HCT116 (cell line): ENCODE data around the gene FAM193B. TPM values are rescaled to one million over a fixed set of nuclear protein-coding genes. Genes with fewer than 3 reads are reported as not detected.

Source experiments
- ATAC-seq: fragments of 200-7000 bp; cut with Tn5 transposase; 2 replicates; pipeline ENCODE4 v1.9.1; 2020; ENCODE audit warnings: mild to moderate bottlenecking, moderate library complexity
- BruUV-seq: library from RNA; stranded (reverse); fragments of 400-500 nt; replicated peaks from 2 replicates; lab custom pipeline; 2021; lab: Mats Ljungman, UMichigan
- CTCF ChIA-PET: fragments of 300-600 bp; sonication (Branson Sonifier 250); formaldehyde crosslinking; loops from one replicate; lab custom pipeline; 2021; ENCODE audit warnings: antibody characterized with exemption; lab: Charles Lee
- POLR2A ChIA-PET: fragments of 300-600, 350-600 bp; sonication (Branson Sonifier 250); formaldehyde crosslinking; loops from one replicate; lab custom pipeline; 2021; ENCODE audit warnings: antibody characterized with exemption; lab: Charles Lee
- RAD21 ChIA-PET, 2 experiments: fragments of 300-600 bp; sonication (Branson Sonifier 250); formaldehyde crosslinking; loops; one replicate each; lab custom pipeline; 2023; ENCODE audit warnings: low total read pairs in 2 of 2; ENCODE audit not compliant: uncharacterized antibody in 2 of 2, unreplicated experiment in 2 of 2, low non-redundant PET in 1 of 2; lab: Charles Lee
- DNase-seq: peaks from one replicate; pipeline ENCODE4 v3.0.0-alpha.2; 2010; ENCODE audit warnings: low read depth, low spot score
- H2AFZ ChIP-seq: fragments of 200-600 bp; shearing (Covaris generic), sonication (generic); 2 replicates; pipeline ENCODE4 v1.6.1; 2017; ENCODE audit warnings: low read depth, mixed run types, mixed read lengths, antibody characterized with exemption, low read length; ENCODE audit not compliant: poor library complexity, severe bottlenecking
- H3K27ac ChIP-seq: 2 replicates; pipeline ENCODE4 v1.5.1; 2012; ENCODE audit warnings: low read depth, low read length
- H3K27me3 ChIP-seq: fragments of 200-600 bp; sonication (generic); 2 replicates; pipeline ENCODE4 v1.6.1; 2016; ENCODE audit warnings: mixed run types, low read length, mixed read lengths; ENCODE audit not compliant: insufficient read depth
- H3K36me3 ChIP-seq, 2 experiments: fragments of 200-500 bp in 1 of 2; fragments of 200-600 bp in 1 of 2; sonication (Bioruptor generic) in 1 of 2; sonication (generic) in 1 of 2; 2 replicates each; pipeline versions ENCODE4 v1.5.1 to v1.6.1; 2014 to 2016; ENCODE audit warnings: low read length in 2 of 2, inconsistent platforms in 1 of 2, mixed read lengths in 1 of 2, mixed run types in 1 of 2; ENCODE audit not compliant: insufficient read depth in 2 of 2, control insufficient read depth in 1 of 2
- H3K4me1 ChIP-seq, 2 experiments: fragments of 200-600 bp in 1 of 2; sonication (generic) in 1 of 2; 2 replicates each; pipeline versions ENCODE4 v1.5.1 to v1.6.1; 2012 to 2017; ENCODE audit warnings: low read length in 2 of 2, inconsistent platforms in 1 of 2, mild to moderate bottlenecking in 1 of 2, mixed read lengths in 1 of 2, mixed run types in 1 of 2, moderate library complexity in 1 of 2; ENCODE audit not compliant: insufficient read depth in 2 of 2, control insufficient read depth in 1 of 2
- H3K4me2 ChIP-seq: fragments of 200-600 bp; sonication (generic); 2 replicates; pipeline ENCODE4 v1.6.1; 2017; ENCODE audit warnings: mixed run types, low read length, mixed read lengths
- H3K4me3 ChIP-seq, 2 experiments: fragments of 200-600 bp in 1 of 2; sonication (generic) in 1 of 2; replicated peaks in 1 of 2; 2 replicates each; pipeline ENCODE4 v1.5.1; 2011 to 2016; ENCODE audit warnings: low read length in 2 of 2, control low read depth in 1 of 2, low read depth in 1 of 2, mild to moderate bottlenecking in 1 of 2, mixed read lengths in 1 of 2, mixed run types in 1 of 2
- H3K79me2 ChIP-seq: fragments of 200-600 bp; sonication (generic); 2 replicates; pipeline ENCODE4 v1.6.1; 2017; ENCODE audit warnings: mild to moderate bottlenecking, mixed run types, low read length, moderate library complexity, mixed read lengths; ENCODE audit not compliant: insufficient read depth
- H3K9ac ChIP-seq: fragments of 200-600 bp; sonication (generic); 2 replicates; pipeline ENCODE4 v1.6.1; 2016; ENCODE audit warnings: low read length, mixed read lengths
- H3K9me2 ChIP-seq: fragments of 200-600 bp; sonication (generic), shearing (Covaris generic); 2 replicates; pipeline ENCODE4 v1.6.1; 2017; ENCODE audit warnings: mixed run types, mild to moderate bottlenecking, moderate library complexity; ENCODE audit not compliant: insufficient read depth
- H3K9me3 ChIP-seq, 2 experiments: fragments of 200-500 bp in 1 of 2; fragments of 200-600 bp in 1 of 2; sonication (Bioruptor generic) in 1 of 2; sonication (generic) in 1 of 2; 2 replicates each; pipeline ENCODE4 v1.6.1; 2014 to 2017; ENCODE audit warnings: low read length in 2 of 2, mixed read lengths in 2 of 2, inconsistent platforms in 1 of 2, low read depth in 1 of 2, mild to moderate bottlenecking in 1 of 2, mixed run types in 1 of 2, moderate library complexity in 1 of 2; ENCODE audit not compliant: control insufficient read depth in 1 of 2, insufficient read depth in 1 of 2
- H4K20me1 ChIP-seq: fragments of 200-600 bp; sonication (generic), shearing (Covaris generic); 2 replicates; pipeline ENCODE4 v1.6.1; 2017; ENCODE audit warnings: mixed run types, mild to moderate bottlenecking, moderate library complexity; ENCODE audit not compliant: insufficient read depth
- CBX3 ChIP-seq: IDR thresholded peaks from 2 replicates; pipeline ENCODE4 v1.6.1; 2012; ENCODE audit warnings: low read depth
- CEBPB ChIP-seq: IDR thresholded peaks from 2 replicates; pipeline ENCODE4 v1.6.1; 2012; ENCODE audit warnings: low read depth
- EGR1 ChIP-seq: IDR thresholded peaks from 2 replicates; pipeline ENCODE4 v1.6.1; 2012; ENCODE audit warnings: low read depth
- ELF1 ChIP-seq: IDR thresholded peaks from 2 replicates; pipeline ENCODE4 v1.6.1; 2012; ENCODE audit warnings: low read depth, borderline replicate concordance
- EZH2phosphoT487 ChIP-seq: fragments of 200-600 bp; IDR thresholded peaks from 2 replicates; pipeline ENCODE4 v1.6.1; 2018; ENCODE audit warnings: antibody characterized with exemption, borderline replicate concordance
- JUND ChIP-seq: IDR thresholded peaks from 2 replicates; pipeline ENCODE4 v1.6.1; 2012
- POLR2A ChIP-seq: IDR thresholded peaks from 2 replicates; pipeline ENCODE4 v1.7.0; 2011; ENCODE audit warnings: borderline replicate concordance; ENCODE audit not compliant: insufficient read depth, insufficient read length; ENCODE audit errors: extremely low read depth
- POLR2AphosphoS5 ChIP-seq: IDR thresholded peaks from 2 replicates; pipeline ENCODE4 v1.6.1; 2011; ENCODE audit warnings: mild to moderate bottlenecking, low read depth, low read length, moderate library complexity
- RAD21 ChIP-seq: IDR thresholded peaks from 2 replicates; pipeline ENCODE4 v1.6.1; 2012; ENCODE audit warnings: low read depth, mild to moderate bottlenecking
- REST ChIP-seq: IDR thresholded peaks from 2 replicates; pipeline ENCODE4 v1.6.1; 2012; ENCODE audit warnings: low read depth
- SIN3A ChIP-seq: IDR thresholded peaks from 2 replicates; pipeline ENCODE4 v1.6.1; 2012; ENCODE audit warnings: low read depth
- SP1 ChIP-seq: IDR thresholded peaks from 2 replicates; pipeline ENCODE4 v1.6.1; 2012; ENCODE audit warnings: low read depth
- SRF ChIP-seq: IDR thresholded peaks from 2 replicates; pipeline ENCODE4 v1.6.1; 2012; ENCODE audit warnings: low read depth
- TCF7L2 ChIP-seq: IDR thresholded peaks from 2 replicates; pipeline ENCODE4 v1.7.0; 2011; ENCODE audit warnings: borderline replicate concordance, inconsistent platforms; ENCODE audit not compliant: insufficient read depth, insufficient read length; ENCODE audit errors: extremely low read depth
- YY1 ChIP-seq: IDR thresholded peaks from 2 replicates; pipeline ENCODE4 v1.6.1; 2011; ENCODE audit warnings: low read length, low read depth, moderate library complexity, mild to moderate bottlenecking; ENCODE audit not compliant: insufficient replicate concordance; ENCODE audit errors: extremely low read depth
- ZBTB33 ChIP-seq: IDR thresholded peaks from 2 replicates; pipeline ENCODE4 v1.6.1; 2011; ENCODE audit warnings: mild to moderate bottlenecking, low read length, moderate library complexity; ENCODE audit not compliant: insufficient replicate concordance; ENCODE audit errors: extremely low read depth
- ZFX ChIP-seq: fragments of 450-650 bp; IDR thresholded peaks from 2 replicates; pipeline ENCODE4 v1.6.1; 2017
- ZNF274 ChIP-seq: fragments of 200-500 bp; sonication (Bioruptor generic); IDR thresholded peaks from 2 replicates; pipeline ENCODE4 v1.6.1; 2014; ENCODE audit warnings: mild to moderate bottlenecking, low read depth, low read length, inconsistent platforms
- intact Hi-C: fragments of 100-400 bp; cut with micrococcal nuclease; formaldehyde crosslinking; loops from 2 replicates; pipeline ENCODE4 v1.10.0; 2022
- total RNA-seq: library from RNA; stranded (reverse); gene quantifications from one replicate; pipeline ENCODE4 v1.2.1, GENCODE V29; 2021; ENCODE audit not compliant: unreplicated experiment
- TF ChIP-seq, protein P1 (sequence below), 3 experiments: fragments of 200-600 bp in 1 of 3; sonication (generic) in 1 of 3; IDR thresholded peaks in 2 of 3; conservative IDR thresholded peaks in 1 of 3; 2 replicates each; pipeline ENCODE4 v1.5.1; 2012 to 2017; ENCODE audit warnings: low read depth in 2 of 3, low read length in 2 of 3, antibody characterized with exemption in 1 of 3, borderline replicate concordance in 1 of 3, control low read depth in 1 of 3, mild to moderate bottlenecking in 1 of 3, mixed read lengths in 1 of 3, mixed run types in 1 of 3, moderate library complexity in 1 of 3; ENCODE audit not compliant: insufficient read depth in 1 of 3
- TF ChIP-seq, protein P2 (sequence below): IDR thresholded peaks from 2 replicates; pipeline ENCODE4 v1.6.1; 2012

Gene FAM193B
- total RNA-seq, 1 experiment from 2014 or later: 54.0 TPM

GRCh38 chr5:177484902-177485549, 69.3 kb downstream of the FAM193B start:
- H3K27ac ChIP-seq: no peak overlapping the region
- CTCF ChIA-PET: no interaction called here
- POLR2A ChIA-PET: interaction anchor here (2.1 kb wide), 1 partner anchor 10 kb away, joined by 9 read pairs; no protein-coding TSS in a partner anchor
- no peaks in the 10 kb centered on the region; a peak in 1 of 4 replicates for H3K4me1 ChIP-seq
- no peaks in the 10 kb centered on the region for H4K20me1 ChIP-seq
- DNase-seq: no peak
- no peak overlapping the region for H2AFZ ChIP-seq
- BruUV-seq: no TSS peak
- no peak overlapping the region for H3K4me2 ChIP-seq
- no peak overlapping the region for H3K9ac ChIP-seq
- H3K9me3 ChIP-seq: no peaks in the 10 kb centered on the region
- RAD21 ChIA-PET: no interaction called here
- no peaks in the 10 kb centered on the region for H3K9me2 ChIP-seq
- intact Hi-C loops: no loop called here
- TF ChIP-seq EGR1: no peak
- TF ChIP-seq, protein P1, sequence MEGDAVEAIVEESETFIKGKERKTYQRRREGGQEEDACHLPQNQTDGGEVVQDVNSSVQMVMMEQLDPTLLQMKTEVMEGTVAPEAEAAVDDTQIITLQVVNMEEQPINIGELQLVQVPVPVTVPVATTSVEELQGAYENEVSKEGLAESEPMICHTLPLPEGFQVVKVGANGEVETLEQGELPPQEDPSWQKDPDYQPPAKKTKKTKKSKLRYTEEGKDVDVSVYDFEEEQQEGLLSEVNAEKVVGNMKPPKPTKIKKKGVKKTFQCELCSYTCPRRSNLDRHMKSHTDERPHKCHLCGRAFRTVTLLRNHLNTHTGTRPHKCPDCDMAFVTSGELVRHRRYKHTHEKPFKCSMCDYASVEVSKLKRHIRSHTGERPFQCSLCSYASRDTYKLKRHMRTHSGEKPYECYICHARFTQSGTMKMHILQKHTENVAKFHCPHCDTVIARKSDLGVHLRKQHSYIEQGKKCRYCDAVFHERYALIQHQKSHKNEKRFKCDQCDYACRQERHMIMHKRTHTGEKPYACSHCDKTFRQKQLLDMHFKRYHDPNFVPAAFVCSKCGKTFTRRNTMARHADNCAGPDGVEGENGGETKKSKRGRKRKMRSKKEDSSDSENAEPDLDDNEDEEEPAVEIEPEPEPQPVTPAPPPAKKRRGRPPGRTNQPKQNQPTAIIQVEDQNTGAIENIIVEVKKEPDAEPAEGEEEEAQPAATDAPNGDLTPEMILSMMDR (IDR thresholded peaks at IDR 0.05 in 2 of 3, conservative IDR thresholded peaks at IDR 0.05 in 1 of 3; ENCODE audit: borderline replicate concordance in 1 of 3, insufficient read depth in 1 of 3, low read depth in 2 of 3, low read length in 2 of 3): no peak
- no peak for TF ChIP-seq SIN3A
- no peak for TF ChIP-seq ELF1
- TF ChIP-seq SRF: no peak
- no peak for TF ChIP-seq RAD21
- no peak for TF ChIP-seq ZBTB33
- no peak for TF ChIP-seq CEBPB
- TF ChIP-seq CBX3: no peak
- no peak for TF ChIP-seq ZFX
- TF ChIP-seq POLR2AphosphoS5: no peak; the same call in 1 of the 2 replicates
- no peak for TF ChIP-seq TCF7L2
- TF ChIP-seq EZH2phosphoT487: no peak
- no peak for TF ChIP-seq YY1
- TF ChIP-seq POLR2A: no peak
- no peak for TF ChIP-seq SP1
- no peak for TF ChIP-seq JUND
- TF ChIP-seq REST: no peak
- no peak for TF ChIP-seq ZNF274
- TF ChIP-seq, protein P2, sequence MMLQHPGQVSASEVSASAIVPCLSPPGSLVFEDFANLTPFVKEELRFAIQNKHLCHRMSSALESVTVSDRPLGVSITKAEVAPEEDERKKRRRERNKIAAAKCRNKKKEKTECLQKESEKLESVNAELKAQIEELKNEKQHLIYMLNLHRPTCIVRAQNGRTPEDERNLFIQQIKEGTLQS: no peak
- TF ChIP-seq, all 23 proteins: peak for 0
- peaks cover 10% of the 10 kb centered on the region; the same call in 1 of the 2 replicates for H3K79me2 ChIP-seq
- no peak for ATAC-seq
- H3K4me3 ChIP-seq: no peak overlapping the region
- peaks cover 14 to 27% of the 10 kb centered on the region in 2 experiments; a peak in 3 of 4 replicates for H3K36me3 ChIP-seq
- no peaks in the 10 kb centered on the region for H3K27me3 ChIP-seq
